ENCODE measurements around the gene PTPRN2. TPM values are rescaled to one million over a fixed set of nuclear protein-coding genes. Genes with fewer than 3 reads are reported as not detected.

Gene PTPRN2
- polyA plus RNA-seq, 1 of the 3 experiments (the other 2 are of a cell fraction) = 4.0 TPM

GRCh38 chr7:158463317-158463716 is 124.3 kb downstream of the PTPRN2 start:
- Histone ChIP-seq H3K9me2 (no peaks in the 10 kb centered on the region), H3K79me2 (ENCODE audit: insufficient read depth) (no peaks in the 10 kb centered on the region), H3K27me3 (ENCODE audit: insufficient read depth) (no peaks in the 10 kb centered on the region), H3K9ac (no peak overlapping the region), H3K4me1 (ENCODE audit: control insufficient read depth in 1 of 2, insufficient read depth in 2 of 2, low read depth in 1 of 2, low read length in 1 of 2) (no peaks in the 10 kb centered on the region), H3F3A (replicated peaks; ENCODE audit: insufficient read depth) (no peaks in the 10 kb centered on the region), H3K27ac (ENCODE audit: low read depth in 2 of 2, low read length in 1 of 2) (no peak overlapping the region), H4K20me1 (ENCODE audit: insufficient read depth) (no peaks in the 10 kb centered on the region), H2AFZ (ENCODE audit: low read depth) (no peak overlapping the region), H3K9me3 (peaks cover 6% of the 10 kb centered on the region; the same call in 1 of the 2 replicates), H3K4me3 (ENCODE audit: low read depth in 2 of 2, low read length in 1 of 2) (no peak overlapping the region), H3K36me3 (replicated peaks in 1 of 2; ENCODE audit: control insufficient read depth in 1 of 2, insufficient read depth in 2 of 2, low read length in 1 of 2) (no peaks in the 10 kb centered on the region), H3K4me2 (no peak overlapping the region)
- ChIA-PET POLR2A (no interaction called here), CTCF (interaction anchor here (1.7 kb wide), 1 partner anchor 32 kb away, joined by 3 read pairs; no protein-coding TSS in a partner anchor)
- TF ChIP-seq RXRA (IDR thresholded peaks at IDR 0.05; ENCODE audit: borderline replicate concordance, low read depth) (no peak), RFX5 (IDR thresholded peaks at IDR 0.05; ENCODE audit: low read length) (no peak), FOSL2 (IDR thresholded peaks at IDR 0.05; ENCODE audit: borderline replicate concordance, low read depth) (no peak), PBX3 (IDR thresholded peaks at IDR 0.05) (no peak), NRF1 (IDR thresholded peaks at IDR 0.05; ENCODE audit: low read depth, low read length) (no peak), EP300 (IDR thresholded peaks at IDR 0.05; ENCODE audit: borderline replicate concordance in 1 of 2, low read depth in 1 of 2, low read length in 1 of 2) (no peak), GATA2 (CRISPR knock-in tag; IDR thresholded peaks at IDR 0.05) (no peak), YY1 (IDR thresholded peaks at IDR 0.05; ENCODE audit: low read depth) (no peak)
- 42% methylated on average over 4 of the region's 4 CpGs for WGBS (ENCODE audit: low lambda C conversion rate)
- DNase-seq = no peak

- Histone ChIP-seq H2AFZ (ENCODE audit: low read depth) (no peak overlapping the region), H3K4me3 (ENCODE audit: low read depth in 2 of 2, low read length in 1 of 2) (no peak overlapping the region), H3F3A (replicated peaks; ENCODE audit: insufficient read depth) (no peaks in the 10 kb centered on the region), H3K36me3 (replicated peaks in 1 of 2; ENCODE audit: control insufficient read depth in 1 of 2, insufficient read depth in 2 of 2, low read length in 1 of 2) (no peaks in the 10 kb centered on the region), H3K4me1 (ENCODE audit: control insufficient read depth in 1 of 2, insufficient read depth in 2 of 2, low read depth in 1 of 2, low read length in 1 of 2) (no peaks in the 10 kb centered on the region), H3K27ac (ENCODE audit: low read depth in 2 of 2, low read length in 1 of 2) (no peak overlapping the region), H3K27me3 (ENCODE audit: insufficient read depth) (no peaks in the 10 kb centered on the region), H3K4me2 (no peak overlapping the region), H3K9me2 (no peaks in the 10 kb centered on the region), H3K79me2 (ENCODE audit: insufficient read depth) (no peaks in the 10 kb centered on the region), H3K9ac (no peak overlapping the region), H4K20me1 (ENCODE audit: insufficient read depth) (no peaks in the 10 kb centered on the region), H3K9me3 (no peaks in the 10 kb centered on the region; the same call in 1 of the 2 replicates)
- ChIA-PET POLR2A (no interaction called here), CTCF (interaction anchor here (1.7 kb wide), 1 partner anchor 34 kb away, joined by 3 read pairs; no protein-coding TSS in a partner anchor)
- WGBS (ENCODE audit: low lambda C conversion rate) = 63% methylated on average over 11 of the region's 11 CpGs
- DNase-seq = no peak
- TF ChIP-seq POLR2AphosphoS5 (IDR thresholded peaks at IDR 0.05; ENCODE audit: low read depth, low read length) (no peak), SIN3A (IDR thresholded peaks at IDR 0.05; ENCODE audit: borderline replicate concordance, low read depth, low read length) (no peak), GATA2 (CRISPR knock-in tag; IDR thresholded peaks at IDR 0.05) (no peak), SMC3 (IDR thresholded peaks at IDR 0.05; ENCODE audit: low read depth, low read length) (no peak), YY1 (IDR thresholded peaks at IDR 0.05; ENCODE audit: low read depth) (no peak), USF2 (IDR thresholded peaks at IDR 0.05; ENCODE audit: borderline replicate concordance, low read depth, low read length) (no peak), CHD2 (IDR thresholded peaks at IDR 0.05; ENCODE audit: low read length, partially characterized antibody) (no peak), TAF1 (IDR thresholded peaks at IDR 0.05; ENCODE audit: borderline replicate concordance, low read depth, low read length) (no peak), MEF2A (IDR thresholded peaks at IDR 0.05; ENCODE audit: borderline replicate concordance, low read depth) (no peak), TEAD4 (IDR thresholded peaks at IDR 0.05; ENCODE audit: borderline replicate concordance, insufficient read depth) (no peak), FOSL2 (IDR thresholded peaks at IDR 0.05; ENCODE audit: borderline replicate concordance, low read depth) (no peak)
Observed at GRCh38 chr7:158461824-158462223, 125.8 kb downstream of the PTPRN2 start.
